ENCODE results near the gene SDHC.

- TF ChIP-seq POLR2AphosphoS5 (IDR thresholded peaks at IDR 0.05; ENCODE audit: borderline replicate concordance, low read depth, low read length) (no peak), EZH2 (IDR thresholded peaks at IDR 0.05) (no peak)
Measured at GRCh38 chr1:161342821-161343220, 28.6 kb downstream of the SDHC start.
